Activated CD4-positive, alpha-beta T cell treated with anti-CD3 and anti-CD28 coated beads for 36 hours (primary cell): Measurements from ENCODE around the gene SSR3. TPM values are rescaled to one million over a fixed set of nuclear protein-coding genes. Genes with fewer than 3 reads are reported as not detected.

Experiments
- ATAC-seq: fragments of 200-7000 bp; cut with Tn5 transposase; one replicate; pipeline ENCODE4 v1.10.0; 2021; ENCODE audit warnings: mild to moderate bottlenecking, moderate library complexity
- CTCF ChIA-PET: fragments of 350-600 bp; sonication (Branson Sonifier 250); formaldehyde crosslinking; loops from one replicate; lab custom pipeline; 2021; ENCODE audit warnings: antibody characterized with exemption; lab: Charles Lee
- POLR2A ChIA-PET: fragments of 350-600 bp; sonication (Branson Sonifier 250); formaldehyde crosslinking; loops from one replicate; lab custom pipeline; 2021; ENCODE audit warnings: antibody characterized with exemption, inconsistent platforms; lab: Charles Lee
- DNase-seq: peaks from one replicate; pipeline ENCODE4 v3.0.0-alpha.2; 2020
- H3K27ac Mint-ChIP-seq: one replicate; pipeline ENCODE4 v1.8.0; 2021; ENCODE audit warnings: mixed read lengths
- H3K27me3 Mint-ChIP-seq: one replicate; pipeline ENCODE4 v1.8.0; 2021; ENCODE audit warnings: mixed read lengths
- H3K36me3 Mint-ChIP-seq: one replicate; pipeline ENCODE4 v1.8.0; 2021; ENCODE audit warnings: low read depth, mixed read lengths
- H3K4me1 Mint-ChIP-seq: one replicate; pipeline ENCODE4 v1.8.0; 2021; ENCODE audit warnings: mixed read lengths
- H3K4me3 Mint-ChIP-seq: one replicate; pipeline ENCODE4 v1.8.0; 2021; ENCODE audit warnings: mild to moderate bottlenecking, moderate library complexity, mixed read lengths
- H3K9me3 Mint-ChIP-seq: one replicate; pipeline ENCODE4 v1.8.0; 2021; ENCODE audit warnings: low read depth, mixed read lengths
- intact Hi-C, 2 experiments: fragments of 100-400 bp; cut with DNase I in 1 of 2; cut with micrococcal nuclease in 1 of 2; formaldehyde crosslinking; loops; one replicate each; pipeline versions ENCODE4 v1.14.2 to v1.15.1; 2022 to 2024; cut with DNase I, micrococcal nuclease
- total RNA-seq, 2 experiments: library from RNA; stranded (reverse); gene quantifications; one replicate each; pipeline ENCODE4 v1.2.3, GENCODE V29; 2021

SSR3 gene
- total RNA-seq, 2 experiments from 2014 or later = 144 to 156 TPM

DNA sequence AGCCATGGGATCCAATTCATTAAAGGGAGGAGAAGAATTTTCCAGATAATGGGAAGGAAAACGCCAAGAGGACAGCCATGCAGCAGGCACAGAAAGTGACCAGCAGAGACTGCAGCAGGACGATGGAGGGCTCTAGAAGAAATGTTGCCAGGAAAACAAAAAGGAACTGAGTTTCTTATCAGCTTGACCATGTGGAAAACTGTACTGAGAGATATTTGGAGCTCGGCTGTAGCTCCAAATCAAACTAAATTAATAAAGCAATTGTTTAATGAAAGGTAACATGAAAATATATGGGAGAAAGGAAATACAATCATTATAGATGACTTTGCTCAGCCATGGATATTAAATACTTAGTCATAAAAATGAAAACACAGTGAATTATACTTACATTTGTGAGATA is 63.7 kb downstream of the SSR3 start:
- intact Hi-C loops = no loop called here
- ChIA-PET CTCF (interaction anchor here (1.4 to 2.6 kb wide), 4 partner anchors 12 to 49 kb away, joined by 3 to 8 read pairs (median 4); no protein-coding TSS in a partner anchor), POLR2A (no interaction called here)
- ATAC-seq = no peak
- Mint-ChIP-seq H3K27me3 (peaks cover 2% of the 10 kb centered on the region), H3K27ac (no peak overlapping the region), H3K9me3 (no peaks in the 10 kb centered on the region), H3K4me3 (no peak overlapping the region), H3K4me1 (no peaks in the 10 kb centered on the region), H3K36me3 (no peaks in the 10 kb centered on the region)
- DNase-seq = no peak

Other genes starting within 250 kb of the SSR3 start
- 10 to 100 TPM; 18.5 to 23.5 TPM for gene TIPARP, start 119.5 kb upstream of the SSR3 start, total RNA-seq